C4-2B (cell line): ENCODE results near the gene DIAPH2.
"Not testable (repeated sequence)": the region's sequence is repeated elsewhere in the genome, so short reads cannot be mapped to it uniquely, and the experiment has no call there.

ENCODE experiments used
- H3K27ac ChIP-seq: fragments of 450-650 bp; 2 replicates; pipeline ENCODE4 v1.5.1; 2017
- ZFX ChIP-seq: fragments of 450-650 bp; IDR thresholded peaks from 2 replicates; pipeline ENCODE4 v1.6.1; 2017
- TF ChIP-seq, protein P1 (sequence below): fragments of 450-650 bp; conservative IDR thresholded peaks from 2 replicates; pipeline ENCODE4 v1.5.1; 2017; ENCODE audit warnings: mild to moderate bottlenecking

Gene DIAPH2

DNA sequence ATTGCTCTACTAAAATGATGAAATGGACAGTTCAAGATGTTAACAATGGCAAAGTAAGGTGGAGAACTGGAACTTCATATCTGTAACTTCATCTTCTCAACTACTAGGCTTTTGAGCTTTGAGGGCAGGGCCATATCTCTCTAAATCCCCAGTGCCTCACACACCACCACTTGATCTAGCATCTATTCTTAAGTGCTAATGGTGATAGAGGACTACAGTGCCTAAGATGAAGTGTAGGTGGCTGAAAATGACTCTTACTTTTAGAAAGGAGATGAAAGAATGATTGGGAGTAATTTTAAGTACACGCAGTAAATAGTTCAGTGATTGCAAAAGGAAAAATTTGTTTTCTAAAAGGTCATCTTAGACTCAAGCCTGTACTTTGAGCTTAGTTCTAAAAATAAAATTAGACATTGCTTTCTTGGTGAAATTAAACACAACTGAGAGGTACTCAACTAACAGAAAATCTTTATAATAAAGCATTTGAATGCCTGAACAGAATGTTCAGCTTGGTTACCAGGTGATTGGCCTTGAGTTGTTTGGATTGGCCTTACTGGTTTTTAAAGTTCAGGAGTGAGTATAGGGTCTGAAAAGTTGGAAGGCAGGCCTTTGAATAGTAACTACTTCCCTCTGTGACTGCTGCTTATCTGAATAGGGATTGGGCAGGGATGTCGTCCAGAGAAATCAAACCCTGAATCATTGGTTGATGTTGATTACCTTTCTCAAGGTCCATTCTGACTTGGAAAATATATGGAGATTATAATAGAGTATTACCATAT, 45.4 kb downstream of the DIAPH2 start:
- H3K27ac ChIP-seq, result no peak overlapping the region
- TF ChIP-seq, protein P1, sequence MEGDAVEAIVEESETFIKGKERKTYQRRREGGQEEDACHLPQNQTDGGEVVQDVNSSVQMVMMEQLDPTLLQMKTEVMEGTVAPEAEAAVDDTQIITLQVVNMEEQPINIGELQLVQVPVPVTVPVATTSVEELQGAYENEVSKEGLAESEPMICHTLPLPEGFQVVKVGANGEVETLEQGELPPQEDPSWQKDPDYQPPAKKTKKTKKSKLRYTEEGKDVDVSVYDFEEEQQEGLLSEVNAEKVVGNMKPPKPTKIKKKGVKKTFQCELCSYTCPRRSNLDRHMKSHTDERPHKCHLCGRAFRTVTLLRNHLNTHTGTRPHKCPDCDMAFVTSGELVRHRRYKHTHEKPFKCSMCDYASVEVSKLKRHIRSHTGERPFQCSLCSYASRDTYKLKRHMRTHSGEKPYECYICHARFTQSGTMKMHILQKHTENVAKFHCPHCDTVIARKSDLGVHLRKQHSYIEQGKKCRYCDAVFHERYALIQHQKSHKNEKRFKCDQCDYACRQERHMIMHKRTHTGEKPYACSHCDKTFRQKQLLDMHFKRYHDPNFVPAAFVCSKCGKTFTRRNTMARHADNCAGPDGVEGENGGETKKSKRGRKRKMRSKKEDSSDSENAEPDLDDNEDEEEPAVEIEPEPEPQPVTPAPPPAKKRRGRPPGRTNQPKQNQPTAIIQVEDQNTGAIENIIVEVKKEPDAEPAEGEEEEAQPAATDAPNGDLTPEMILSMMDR, result no peak

DNA sequence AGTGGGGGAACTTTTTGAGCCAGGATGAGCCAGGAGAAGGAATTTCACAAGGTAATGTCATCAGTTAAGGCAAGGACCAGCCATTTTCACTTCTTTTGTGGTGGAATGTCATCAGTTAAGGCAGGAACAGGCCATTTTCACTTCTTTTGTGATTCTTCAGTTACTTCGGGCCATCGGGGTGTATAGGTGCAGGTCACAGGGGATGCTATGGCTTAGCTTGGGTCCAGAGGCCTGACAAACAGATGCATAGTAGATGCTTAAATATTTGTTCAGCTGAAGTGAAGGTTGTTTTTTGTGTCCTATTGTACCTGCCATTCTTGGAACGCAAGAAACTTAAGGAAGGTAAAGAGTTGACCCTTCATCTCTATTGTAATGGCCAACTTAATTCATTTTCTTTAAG, 46.4 kb downstream of the DIAPH2 start:
- H3K27ac ChIP-seq, result not testable (repeated sequence)

DNA sequence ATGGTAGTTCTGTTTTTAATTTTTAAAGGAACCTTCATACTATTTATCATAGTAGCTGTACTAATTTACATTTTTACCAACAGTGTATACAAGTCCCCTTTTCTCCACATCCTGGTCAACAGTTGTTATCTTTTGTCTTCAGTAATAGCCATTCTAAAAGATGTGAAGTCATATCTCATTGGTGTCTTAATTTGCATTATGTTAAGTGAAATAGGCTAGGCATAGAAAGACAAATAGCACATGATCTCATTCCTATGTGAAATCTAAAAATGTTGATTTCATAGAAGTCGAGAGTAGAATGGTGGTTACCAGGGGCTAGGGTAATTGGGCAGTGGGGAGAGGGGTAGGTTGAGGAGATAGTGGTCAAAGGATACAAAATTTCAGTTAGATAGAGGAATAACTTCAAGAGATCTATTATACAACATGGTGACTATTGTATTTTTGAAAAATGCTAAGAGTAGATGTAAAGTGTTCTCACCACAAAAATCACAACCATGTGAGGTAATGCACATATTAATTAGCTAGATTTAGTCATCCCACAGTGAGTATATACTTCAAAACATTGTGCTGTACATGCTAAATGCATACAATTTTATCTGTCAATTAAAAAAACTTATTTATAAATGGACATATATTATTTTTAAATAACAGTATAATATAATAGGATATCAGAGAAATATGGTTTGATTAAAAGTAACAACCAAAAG, 58.9 kb downstream of the DIAPH2 start:
- no peak overlapping the region for H3K27ac ChIP-seq
- no peak for TF ChIP-seq ZFX
- TF ChIP-seq, protein P1, result no peak

DNA sequence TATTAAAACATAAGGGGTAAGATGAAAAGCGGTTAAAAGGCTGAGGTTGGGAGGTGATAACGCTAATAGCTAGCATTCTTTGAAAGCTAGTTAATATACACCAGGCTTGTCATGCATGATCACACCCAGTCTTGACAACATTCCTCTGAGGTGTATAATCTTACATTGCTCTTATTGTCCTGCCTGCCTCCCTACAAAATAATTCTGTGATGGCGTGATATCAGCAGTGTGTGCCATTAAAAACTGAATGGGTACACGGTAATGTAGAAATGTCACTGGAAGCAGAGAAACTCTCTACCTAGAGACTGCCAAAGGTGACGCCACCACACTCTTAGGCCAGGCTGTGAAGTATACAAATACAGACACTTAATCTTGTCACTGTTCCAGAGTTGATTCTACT, 68.1 kb downstream of the DIAPH2 start:
- H3K27ac ChIP-seq, result no peak overlapping the region
- no peak for TF ChIP-seq ZFX
- TF ChIP-seq, protein P1, result no peak

DNA sequence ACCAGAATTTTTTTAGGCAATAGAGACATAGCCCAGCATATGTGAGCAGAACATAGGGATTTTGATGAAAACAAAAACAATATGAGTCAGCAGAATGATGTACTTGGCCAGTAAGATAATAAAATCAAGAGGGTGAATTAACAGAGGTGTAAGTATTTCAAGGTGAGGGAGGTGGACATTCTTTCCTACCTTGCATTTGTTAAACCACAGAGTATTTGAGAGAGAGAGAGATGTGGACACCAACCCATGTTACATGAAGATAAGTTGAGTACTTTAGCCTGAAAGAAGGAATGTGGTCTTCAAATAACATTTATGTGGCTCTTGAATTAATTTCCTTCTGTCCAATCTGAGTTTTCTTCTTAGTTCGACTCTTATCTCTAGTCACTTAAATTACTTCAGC, 68.6 kb downstream of the DIAPH2 start:
- H3K27ac ChIP-seq, result no peak overlapping the region
- TF ChIP-seq, protein P1, result no peak
- TF ChIP-seq ZFX, result no peak

DNA sequence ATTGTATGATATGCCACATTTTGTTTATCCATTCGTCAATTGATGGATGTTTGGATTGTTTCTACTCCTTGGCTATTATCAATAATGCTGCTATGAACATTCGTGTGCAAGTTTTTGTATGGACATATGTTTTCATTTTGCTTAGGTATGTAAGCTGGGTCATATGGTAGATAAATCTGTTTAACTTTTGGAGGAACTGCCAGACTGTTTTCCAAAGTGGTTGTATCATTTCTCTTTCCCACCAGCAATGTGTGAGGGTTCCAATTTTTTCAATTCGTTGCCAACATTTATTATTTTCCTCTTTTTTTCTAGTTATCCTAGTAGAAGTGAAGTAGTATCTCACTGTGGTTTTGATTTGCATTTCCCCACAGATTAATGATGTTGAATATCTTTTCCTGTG, 71.8 kb downstream of the DIAPH2 start:
- no peak overlapping the region for H3K27ac ChIP-seq
- TF ChIP-seq, protein P1, result no peak
- TF ChIP-seq ZFX, result no peak

DNA sequence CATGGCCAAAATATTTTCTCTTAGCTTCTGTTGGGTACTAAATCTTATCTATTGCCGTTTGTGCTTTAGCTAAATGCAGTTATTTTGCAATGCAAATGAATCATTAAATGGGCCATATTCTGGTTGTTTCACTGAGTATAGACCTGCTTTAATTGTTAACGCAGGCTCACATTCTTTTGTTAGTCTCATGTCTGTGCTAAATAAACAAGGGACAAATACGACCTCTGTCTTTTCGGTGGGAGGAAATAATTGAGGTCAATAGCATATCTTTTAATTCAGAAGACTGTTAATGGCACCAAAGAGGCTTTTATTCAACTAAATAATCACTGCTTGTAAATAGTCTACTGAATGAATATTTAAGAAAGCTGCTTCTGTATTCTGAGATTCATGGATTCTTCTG, 76.9 kb downstream of the DIAPH2 start:
- no peak overlapping the region for H3K27ac ChIP-seq
- no peak for TF ChIP-seq ZFX
- TF ChIP-seq, protein P1, result no peak

DNA sequence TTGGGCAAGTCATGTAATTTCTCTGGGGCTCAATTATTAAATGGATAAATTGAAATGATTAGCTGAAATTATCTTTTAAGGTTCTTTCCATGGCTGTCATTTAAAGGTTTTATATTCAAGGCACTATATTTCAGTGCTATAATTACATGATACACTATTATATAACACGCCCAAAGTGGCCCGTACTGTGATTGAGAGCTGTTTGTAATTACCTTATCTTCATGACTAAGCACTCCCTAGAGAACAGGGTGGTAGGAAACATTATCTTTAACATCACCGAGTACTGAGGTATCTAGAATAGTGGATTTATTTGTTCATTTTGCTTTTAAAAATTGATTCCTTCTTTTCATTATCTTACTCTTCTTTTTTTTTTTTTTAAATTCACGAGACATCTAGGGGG, 79.0 kb downstream of the DIAPH2 start:
- H3K27ac ChIP-seq, result no peak overlapping the region
- TF ChIP-seq, protein P1, result no peak
- no peak for TF ChIP-seq ZFX
